ENCODE data around the gene UNCX.

GRCh38 chr7:1193593-1194424 is 38.9 kb upstream of the UNCX start:
- peak in 1 of 3 experiments; percentile 38 for TF ChIP-seq CTCF (IDR thresholded peaks at IDR 0.05)
- TF ChIP-seq POLR2A (IDR thresholded peaks at IDR 0.05): no peak

Data from testis (tissue), 2 donors.